Gastroesophageal sphincter (tissue), 3 donors: ENCODE measurements around the gene TPM4.

Experiments
- CTCF ChIP-seq, 4 experiments: fragments of 200-600 bp in 2 of 4; fragments of 450-650 bp in 2 of 4; sonication (generic) in 1 of 4; IDR thresholded peaks; one replicate each; pipeline ENCODE4 v1.5.1; 2017 to 2019; ENCODE audit warnings: antibody characterized with exemption in 4 of 4, mild to moderate bottlenecking in 2 of 4, moderate library complexity in 2 of 4
- EP300 ChIP-seq: sonication (generic); formaldehyde crosslinking; IDR thresholded peaks from one replicate; pipeline ENCODE4 v1.6.1; 2017; ENCODE audit warnings: antibody characterized with exemption, mild to moderate bottlenecking
- POLR2A ChIP-seq, 2 donors: fragments of 450-650 bp; IDR thresholded peaks; one replicate each; pipeline ENCODE4 v1.6.1; 2017; ENCODE audit warnings: antibody characterized with exemption in 2 of 2, mild to moderate bottlenecking in 2 of 2, moderate library complexity in 1 of 2
- POLR2AphosphoS5 ChIP-seq: sonication (generic); formaldehyde crosslinking; IDR thresholded peaks from one replicate; pipeline ENCODE4 v1.6.1; 2017; ENCODE audit warnings: antibody characterized with exemption

GRCh38 chr19:16113727-16114126, 37.4 kb downstream of the TPM4 start:
- TF ChIP-seq CTCF (IDR thresholded peaks at IDR 0.05) (no peak), POLR2A (IDR thresholded peaks at IDR 0.05) (no peak), EP300 (no peak), POLR2AphosphoS5 (no peak)
